ENCODE results near the gene BTAF1. TPM values are rescaled to one million over a fixed set of nuclear protein-coding genes. Genes with fewer than 3 reads are reported as not detected.

BTAF1 gene
- total RNA-seq, 1 donor from 2014 or later = 26.7 TPM

GRCh38 chr10:91910467-91910866, 13.1 kb upstream of the BTAF1 start:
- Mint-ChIP-seq H3K9me3 (ENCODE audit: low read depth) (no peaks in the 10 kb centered on the region), H3K27me3 (ENCODE audit: low read depth) (peaks cover under 1% of the 10 kb centered on the region), H3K36me3 (ENCODE audit: low read depth) (no peaks in the 10 kb centered on the region), H3K4me3 (ENCODE audit: unreplicated experiment) (no peak overlapping the region), H3K27ac (ENCODE audit: unreplicated experiment) (no peak overlapping the region), H3K4me1 (ENCODE audit: low read depth) (peaks cover 26% of the 10 kb centered on the region)
- no peak for TF ChIP-seq CTCF (IDR thresholded peaks at IDR 0.05)
- DNase-seq (ENCODE audit: low spot score) = no peak

GRCh38 chr10:91919651-91920050, 3.9 kb upstream of the BTAF1 start:
- H3K4me1 Mint-ChIP-seq (ENCODE audit: low read depth) = peaks cover 12% of the 10 kb centered on the region
- peaks cover 2% of the 10 kb centered on the region for H3K27me3 Mint-ChIP-seq (ENCODE audit: low read depth)
- no peak overlapping the region for H3K27ac Mint-ChIP-seq (ENCODE audit: unreplicated experiment)
- H3K4me3 Mint-ChIP-seq (ENCODE audit: unreplicated experiment) = no peak overlapping the region
- peaks cover 2% of the 10 kb centered on the region for H3K9me3 Mint-ChIP-seq (ENCODE audit: low read depth)
- H3K36me3 Mint-ChIP-seq (ENCODE audit: low read depth) = peaks cover 2% of the 10 kb centered on the region
- TF ChIP-seq CTCF (IDR thresholded peaks at IDR 0.05) = no peak
- no peak for DNase-seq (ENCODE audit: low spot score)

- Mint-ChIP-seq H3K4me3 (ENCODE audit: unreplicated experiment) (peak overlapping the region; percentile 81), H3K27me3 (ENCODE audit: low read depth) (no peaks in the 10 kb centered on the region), H3K9me3 (ENCODE audit: low read depth) (no peaks in the 10 kb centered on the region), H3K27ac (ENCODE audit: unreplicated experiment) (peak overlapping the region; percentile 100), H3K36me3 (ENCODE audit: low read depth) (peaks cover 5% of the 10 kb centered on the region), H3K4me1 (ENCODE audit: low read depth) (peaks cover 49% of the 10 kb centered on the region)
- no peak for DNase-seq (ENCODE audit: low spot score)
- peak; percentile 5 for TF ChIP-seq CTCF (IDR thresholded peaks at IDR 0.05)
These were observed 847 bp downstream of the BTAF1 start for GRCh38 chr10:91924212-91925021.

GRCh38 chr10:91925022-91925320, 1.4 kb downstream of the BTAF1 start:
- Mint-ChIP-seq H3K4me1 (ENCODE audit: low read depth) (peaks cover 49% of the 10 kb centered on the region), H3K9me3 (ENCODE audit: low read depth) (no peaks in the 10 kb centered on the region), H3K4me3 (ENCODE audit: unreplicated experiment) (peak overlapping the region; percentile 81), H3K27ac (ENCODE audit: unreplicated experiment) (peak overlapping the region; percentile 100), H3K36me3 (ENCODE audit: low read depth) (peaks cover 5% of the 10 kb centered on the region), H3K27me3 (ENCODE audit: low read depth) (no peaks in the 10 kb centered on the region)
- TF ChIP-seq CTCF (IDR thresholded peaks at IDR 0.05) = no peak
- DNase-seq (ENCODE audit: low spot score) = no peak

GRCh38 chr10:91930939-91931338, 7.4 kb downstream of the BTAF1 start:
- Mint-ChIP-seq H3K9me3 (ENCODE audit: low read depth) (peaks cover 3% of the 10 kb centered on the region), H3K27me3 (ENCODE audit: low read depth) (no peaks in the 10 kb centered on the region), H3K4me3 (ENCODE audit: unreplicated experiment) (no peak overlapping the region), H3K27ac (ENCODE audit: unreplicated experiment) (no peak overlapping the region), H3K36me3 (ENCODE audit: low read depth) (peaks cover 19% of the 10 kb centered on the region), H3K4me1 (ENCODE audit: low read depth) (peaks cover 52% of the 10 kb centered on the region)
- DNase-seq (ENCODE audit: low spot score) = no peak
- no peak for TF ChIP-seq CTCF (IDR thresholded peaks at IDR 0.05)
